Anterior cingulate cortex (tissue), 58 donors: Measurements from ENCODE around the gene XDH.

ENCODE experiments used
- DNase-seq, 58 donors: peaks; one replicate each; lab custom pipeline; 2025; lab: John Stamatoyannopoulos, UW

XDH gene

DNA sequence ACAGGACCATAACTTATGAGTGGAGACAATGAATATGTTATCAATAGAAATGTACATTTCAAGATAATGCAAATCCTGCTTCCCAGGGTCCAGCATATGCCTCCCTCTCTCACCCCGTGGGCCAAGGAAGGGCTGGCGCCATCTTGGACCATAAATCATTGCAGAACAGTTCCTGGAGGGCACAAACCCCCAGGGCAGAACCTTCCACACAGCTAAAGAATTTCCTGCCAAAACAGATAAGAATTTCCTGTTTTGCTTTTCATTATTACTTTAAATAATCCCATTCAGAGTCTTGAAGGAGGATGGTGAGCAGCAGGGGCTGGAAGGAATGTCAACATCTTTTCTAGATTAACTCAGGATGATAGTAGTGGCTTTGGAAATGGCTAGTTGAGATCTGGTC is 126.9 kb downstream of the XDH start:
- no peak for DNase-seq

DNA sequence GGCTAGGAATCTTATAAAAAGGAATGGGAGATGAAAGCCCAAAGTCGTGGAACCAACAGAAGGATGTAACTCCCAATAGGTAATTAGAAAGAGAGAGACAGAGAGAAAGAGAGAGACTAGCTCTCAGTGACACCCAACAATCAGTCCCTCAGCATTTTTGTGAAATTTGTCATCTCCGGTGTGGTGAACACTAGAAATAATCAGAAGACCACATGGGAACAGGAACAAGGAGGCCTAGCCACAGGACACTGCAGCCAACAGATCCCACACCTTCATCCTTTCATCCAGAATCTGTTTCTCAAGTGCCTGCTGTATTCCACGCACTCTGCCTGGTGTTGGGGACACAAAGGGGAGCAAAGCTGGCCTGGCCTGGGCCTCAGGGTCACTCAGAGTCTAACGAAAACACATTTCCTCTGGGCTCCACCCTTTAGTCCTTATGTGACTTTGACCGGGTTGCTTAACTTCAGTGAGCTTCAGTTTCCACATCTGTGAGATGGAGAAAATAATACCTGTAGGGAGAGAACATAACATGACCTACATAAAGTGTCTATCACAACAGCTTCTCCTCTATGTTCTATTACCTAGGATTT is 127.5 kb downstream of the XDH start:
- no peak for DNase-seq

GRCh38 chr2:31286230-31286629 is 128.3 kb downstream of the XDH start:
- DNase-seq, result no peak
